ENCODE measurements around the gene CHD2.

DNA sequence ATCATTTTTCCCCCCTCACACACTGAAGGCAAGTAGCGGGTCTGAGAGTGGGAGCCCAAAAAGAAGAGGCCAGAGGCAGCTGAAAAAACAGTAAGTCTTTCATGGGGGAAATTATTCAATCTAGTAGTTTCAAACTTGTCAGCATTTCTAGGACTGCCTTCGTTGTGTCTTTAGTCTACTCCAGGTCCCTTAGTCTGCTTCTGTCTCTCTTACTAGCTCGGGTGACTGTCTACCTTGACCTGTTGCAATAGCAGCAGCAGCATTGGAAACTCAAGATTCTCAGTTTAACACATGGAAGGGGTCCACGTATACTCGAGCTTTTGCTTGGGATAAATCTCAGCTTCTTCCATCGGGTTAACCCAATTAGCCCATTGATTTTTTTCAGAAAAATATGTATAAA, 28.9 kb downstream of the CHD2 start:
- TF ChIP-seq, protein P1, sequence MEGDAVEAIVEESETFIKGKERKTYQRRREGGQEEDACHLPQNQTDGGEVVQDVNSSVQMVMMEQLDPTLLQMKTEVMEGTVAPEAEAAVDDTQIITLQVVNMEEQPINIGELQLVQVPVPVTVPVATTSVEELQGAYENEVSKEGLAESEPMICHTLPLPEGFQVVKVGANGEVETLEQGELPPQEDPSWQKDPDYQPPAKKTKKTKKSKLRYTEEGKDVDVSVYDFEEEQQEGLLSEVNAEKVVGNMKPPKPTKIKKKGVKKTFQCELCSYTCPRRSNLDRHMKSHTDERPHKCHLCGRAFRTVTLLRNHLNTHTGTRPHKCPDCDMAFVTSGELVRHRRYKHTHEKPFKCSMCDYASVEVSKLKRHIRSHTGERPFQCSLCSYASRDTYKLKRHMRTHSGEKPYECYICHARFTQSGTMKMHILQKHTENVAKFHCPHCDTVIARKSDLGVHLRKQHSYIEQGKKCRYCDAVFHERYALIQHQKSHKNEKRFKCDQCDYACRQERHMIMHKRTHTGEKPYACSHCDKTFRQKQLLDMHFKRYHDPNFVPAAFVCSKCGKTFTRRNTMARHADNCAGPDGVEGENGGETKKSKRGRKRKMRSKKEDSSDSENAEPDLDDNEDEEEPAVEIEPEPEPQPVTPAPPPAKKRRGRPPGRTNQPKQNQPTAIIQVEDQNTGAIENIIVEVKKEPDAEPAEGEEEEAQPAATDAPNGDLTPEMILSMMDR (conservative IDR thresholded peaks at IDR 0.05), result no peak
- TF ChIP-seq EZH2 (IDR thresholded peaks at IDR 0.05; ENCODE audit: low read depth), result no peak
